HepG2 (cell line): ENCODE results near the gene UBL7. TPM values are rescaled to one million over a fixed set of nuclear protein-coding genes. Genes with fewer than 3 reads are reported as not detected.
A peak's percentile ranks its signal among the peaks of the same experiment; 100 is the strongest.

Source experiments
- AGO1 ChIP-seq: fragments of 200-400 bp; formaldehyde crosslinking; IDR thresholded peaks from 2 replicates; pipeline ENCODE4 v1.6.1; 2017; ENCODE audit warnings: mild to moderate bottlenecking, low read depth, low read length, moderate library complexity; ENCODE audit not compliant: poor library complexity, severe bottlenecking
- EZH2 ChIP-seq: conservative IDR thresholded peaks from 2 replicates; pipeline ENCODE4 v1.6.1; 2012; ENCODE audit warnings: mild to moderate bottlenecking, low read depth, low read length, moderate library complexity
- FOXC1 ChIP-seq: sonication (generic); formaldehyde crosslinking; IDR thresholded peaks from 2 replicates; pipeline ENCODE4 v1.8.0; 2022; ENCODE audit warnings: mild to moderate bottlenecking, missing genetic modification reagents, borderline replicate concordance
- FOXK1 ChIP-seq: sonication (generic); formaldehyde crosslinking; IDR thresholded peaks from 2 replicates; pipeline ENCODE4 v1.4.0; 2020; ENCODE audit warnings: low read depth, missing genetic modification reagents, borderline replicate concordance
- HOXA9 ChIP-seq: sonication (generic); formaldehyde crosslinking; IDR thresholded peaks from 2 replicates; pipeline ENCODE4 v1.8.1; 2022; ENCODE audit warnings: missing genetic modification reagents, mild to moderate bottlenecking, moderate library complexity, borderline replicate concordance
- KAT7 ChIP-seq: IDR thresholded peaks from 2 replicates; pipeline ENCODE4 v1.6.1; 2018; ENCODE audit warnings: borderline replicate concordance, missing compliant biosample characterization
- KDM1A ChIP-seq: IDR thresholded peaks from 2 replicates; pipeline ENCODE4 v1.6.1; 2016; ENCODE audit warnings: missing compliant biosample characterization
- MBNL3 ChIP-seq: fragments of 250-450 bp; sonication (Bioruptor Pico); conservative IDR thresholded peaks from 2 replicates; pipeline ENCODE4 v1.8.0; 2022; ENCODE audit warnings: mild to moderate bottlenecking, inconsistent platforms
- MED13 ChIP-seq: sonication (generic); formaldehyde crosslinking; IDR thresholded peaks from 2 replicates; pipeline ENCODE4 v1.5.0; 2020; ENCODE audit warnings: missing genetic modification reagents
- MEF2D ChIP-seq: sonication (generic); formaldehyde crosslinking; IDR thresholded peaks from 2 replicates; pipeline ENCODE4 v1.5.1; 2020; ENCODE audit warnings: mild to moderate bottlenecking, missing genetic modification reagents
- NFE2L2 ChIP-seq: fragments of 150-350 bp; IDR thresholded peaks from 2 replicates; pipeline ENCODE4 v1.6.1; 2014; ENCODE audit warnings: low read length
- NFYB ChIP-seq: sonication (generic); formaldehyde crosslinking; IDR thresholded peaks from 2 replicates; pipeline ENCODE4 v1.4.0; 2020; ENCODE audit warnings: missing genetic modification reagents
- PHF20 ChIP-seq: sonication (generic); formaldehyde crosslinking; IDR thresholded peaks from 2 replicates; pipeline ENCODE4 v1.5.0; 2020; ENCODE audit warnings: mild to moderate bottlenecking, missing genetic modification reagents
- POLR2AphosphoS2 ChIP-seq: IDR thresholded peaks from 2 replicates; pipeline ENCODE4 v1.6.1; 2011; ENCODE audit warnings: low read depth, low read length, improper control_type of control experiment
- SUZ12 ChIP-seq: fragments of 150-350 bp; IDR thresholded peaks from 2 replicates; pipeline ENCODE4 v1.6.1; 2014; ENCODE audit warnings: low read depth, low read length
- TBL1XR1 ChIP-seq: fragments of 150-350 bp; IDR thresholded peaks from 2 replicates; pipeline ENCODE4 v1.6.1; 2014; ENCODE audit warnings: borderline replicate concordance, low read length; ENCODE audit not compliant: partially characterized antibody
- ZNF235 ChIP-seq: sonication (generic); formaldehyde crosslinking; IDR thresholded peaks from 2 replicates; pipeline ENCODE4 v1.8.1; 2023; ENCODE audit warnings: mild to moderate bottlenecking, missing genetic modification reagents, borderline replicate concordance
- ZNF432 ChIP-seq: sonication (generic); formaldehyde crosslinking; IDR thresholded peaks from 2 replicates; pipeline ENCODE4 v1.5.0; 2020; ENCODE audit warnings: missing genetic modification reagents, mild to moderate bottlenecking, borderline replicate concordance
- ZNF44 ChIP-seq: sonication (generic); formaldehyde crosslinking; IDR thresholded peaks from 2 replicates; pipeline ENCODE4 v1.5.1; 2020; ENCODE audit warnings: mild to moderate bottlenecking, missing genetic modification reagents
- ZNF562 ChIP-seq: sonication (generic); formaldehyde crosslinking; IDR thresholded peaks from 2 replicates; pipeline ENCODE4 v1.8.0; 2022; ENCODE audit warnings: missing genetic modification reagents, borderline replicate concordance
- ZNF883 ChIP-seq: sonication (generic); formaldehyde crosslinking; IDR thresholded peaks from 2 replicates; pipeline ENCODE4 v1.5.1; 2020; ENCODE audit warnings: mild to moderate bottlenecking, missing genetic modification reagents; ENCODE audit errors: not compliant biosample characterization
- polyA plus RNA-seq, 8 experiments: library from polyadenylated mRNA; depleted of rRNA in 3 of 8; stranded (reverse) in 7 of 8; unstranded in 1 of 8; fragments of >200 nt; fragmentation: Illumina TruSeq in 4 of 8; extraction: Trizol in 4 of 8; gene quantifications; 2 replicates each; pipeline versions ENCODE4 v1.2.1 to v1.2.3, GENCODE V29; 2011 to 2016; ENCODE audit warnings: low read depth in 4 of 8, missing spikeins in 1 of 8, mixed read lengths in 1 of 8; ENCODE audit not compliant: insufficient read depth in 1 of 8
- total RNA-seq, 5 experiments: library from RNA; depleted of rRNA; stranded (reverse); fragments of >200 nt; fragmentation: Illumina TruSeq; extraction: Trizol; gene quantifications; 2 replicates each; pipeline ENCODE4 v1.2.3, GENCODE V29; 2016; ENCODE audit warnings: low read depth in 1 of 5
- TF ChIP-seq, protein P1 (sequence below): sonication (generic); formaldehyde crosslinking; IDR thresholded peaks from 2 replicates; pipeline ENCODE4 v1.5.0; 2020; ENCODE audit warnings: missing genetic modification reagents
- TF ChIP-seq, protein P2 (sequence below): sonication (generic); formaldehyde crosslinking; IDR thresholded peaks from 2 replicates; pipeline ENCODE4 v1.4.0; 2020; ENCODE audit warnings: missing genetic modification reagents; ENCODE audit errors: not compliant biosample characterization
- TF ChIP-seq, protein P3 (sequence below): sonication (generic); formaldehyde crosslinking; IDR thresholded peaks from 2 replicates; pipeline ENCODE4 v1.8.1; 2022; ENCODE audit warnings: low read depth, mild to moderate bottlenecking, missing genetic modification reagents

The UBL7 gene
- total and polyA plus RNA-seq, 2 of the 13 experiments (the other 11 are each of a cell fraction or from before 2014, with no cell fraction given) = 55.0 to 63.5 TPM

DNA sequence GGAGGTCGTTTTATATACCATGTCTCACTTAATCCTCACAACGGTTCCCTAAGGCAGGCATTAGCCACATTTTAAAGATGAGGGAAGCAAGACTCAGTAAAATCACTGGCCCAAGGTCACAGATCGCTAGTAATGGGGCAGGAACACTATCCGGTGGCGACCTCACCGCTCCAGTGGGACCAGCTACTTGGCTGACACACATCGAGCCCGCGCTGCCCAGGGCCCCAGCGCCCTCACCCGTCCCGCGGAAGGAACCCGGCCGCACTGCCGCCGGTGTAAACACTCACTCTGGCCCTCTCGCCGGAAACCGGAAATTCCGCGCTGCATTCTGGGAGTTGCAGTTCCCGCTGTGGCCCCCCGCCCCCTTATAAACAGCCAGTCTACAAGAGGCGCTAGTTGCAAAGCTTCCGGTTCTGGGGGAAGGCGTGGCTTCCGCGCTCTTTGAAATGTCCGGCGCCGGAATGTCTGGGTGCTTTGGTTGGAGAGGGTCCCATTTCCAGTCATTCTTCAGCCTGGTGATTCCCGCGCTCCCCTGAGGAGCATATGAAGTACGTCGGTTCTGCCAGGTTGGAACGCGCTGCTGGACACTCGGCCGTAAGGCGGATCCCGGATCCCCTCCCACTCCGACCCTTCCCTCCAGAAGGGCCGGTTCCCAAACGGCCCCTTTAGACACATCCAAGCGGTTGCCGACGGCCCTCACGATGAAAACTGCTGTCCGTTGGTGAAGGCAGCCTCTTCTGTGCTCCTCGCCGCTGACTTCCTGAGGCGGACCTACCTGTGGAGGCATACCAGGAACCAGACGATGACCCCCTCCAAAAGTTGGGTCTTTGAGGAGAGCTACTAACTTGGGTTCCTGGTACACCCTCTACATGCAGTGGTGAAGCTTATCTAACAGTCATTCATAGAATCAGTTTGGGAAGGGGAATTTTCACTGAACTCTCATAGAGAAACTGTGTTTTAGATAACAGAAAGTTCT, at the start of gene UBL7 (continued):
- TF ChIP-seq POLR2AphosphoS2 (no peak), PHF20 (CRISPR knock-in tag) (peak; percentile 83), ZNF883 (peak; percentile 23), FOXC1 (CRISPR knock-in tag) (no peak; the same call in 1 of the 2 replicates), TBL1XR1 (peak; percentile 55), KDM1A (CRISPR knock-in tag) (no peak), ZNF235 (CRISPR knock-in tag) (0 out of 2 replicates have a peak, but pooled peaks have one; percentile 77), ZNF432 (CRISPR knock-in tag) (no peak), ZNF44 (CRISPR knock-in tag) (no peak; the same call in 1 of the 2 replicates), MEF2D (CRISPR knock-in tag) (peak; percentile 35; the same call in 1 of the 2 replicates), NFE2L2 (no peak), NFYB (CRISPR knock-in tag) (peak; percentile 70), FOXK1 (peak; percentile 100), SUZ12 (peak; percentile 80), MED13 (CRISPR knock-in tag) (no peak; the same call in 1 of the 2 replicates), MBNL3 (CRISPR knock-in tag) (no peak), AGO1 (no peak), KAT7 (CRISPR knock-in tag) (peak; percentile 54; the same call in 1 of the 2 replicates), ZNF562 (no peak), HOXA9 (CRISPR knock-in tag) (no peak), EZH2 (no peak)
- TF ChIP-seq, protein P1, sequence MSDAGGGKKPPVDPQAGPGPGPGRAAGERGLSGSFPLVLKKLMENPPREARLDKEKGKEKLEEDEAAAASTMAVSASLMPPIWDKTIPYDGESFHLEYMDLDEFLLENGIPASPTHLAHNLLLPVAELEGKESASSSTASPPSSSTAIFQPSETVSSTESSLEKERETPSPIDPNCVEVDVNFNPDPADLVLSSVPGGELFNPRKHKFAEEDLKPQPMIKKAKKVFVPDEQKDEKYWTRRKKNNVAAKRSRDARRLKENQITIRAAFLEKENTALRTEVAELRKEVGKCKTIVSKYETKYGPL = no peak
- TF ChIP-seq, protein P2, sequence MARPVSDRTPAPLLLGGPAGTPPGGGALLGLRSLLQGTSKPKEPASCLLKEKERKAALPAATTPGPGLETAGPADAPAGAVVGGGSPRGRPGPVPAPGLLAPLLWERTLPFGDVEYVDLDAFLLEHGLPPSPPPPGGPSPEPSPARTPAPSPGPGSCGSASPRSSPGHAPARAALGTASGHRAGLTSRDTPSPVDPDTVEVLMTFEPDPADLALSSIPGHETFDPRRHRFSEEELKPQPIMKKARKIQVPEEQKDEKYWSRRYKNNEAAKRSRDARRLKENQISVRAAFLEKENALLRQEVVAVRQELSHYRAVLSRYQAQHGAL (CRISPR knock-in tag) = no peak
- TF ChIP-seq, protein P3, sequence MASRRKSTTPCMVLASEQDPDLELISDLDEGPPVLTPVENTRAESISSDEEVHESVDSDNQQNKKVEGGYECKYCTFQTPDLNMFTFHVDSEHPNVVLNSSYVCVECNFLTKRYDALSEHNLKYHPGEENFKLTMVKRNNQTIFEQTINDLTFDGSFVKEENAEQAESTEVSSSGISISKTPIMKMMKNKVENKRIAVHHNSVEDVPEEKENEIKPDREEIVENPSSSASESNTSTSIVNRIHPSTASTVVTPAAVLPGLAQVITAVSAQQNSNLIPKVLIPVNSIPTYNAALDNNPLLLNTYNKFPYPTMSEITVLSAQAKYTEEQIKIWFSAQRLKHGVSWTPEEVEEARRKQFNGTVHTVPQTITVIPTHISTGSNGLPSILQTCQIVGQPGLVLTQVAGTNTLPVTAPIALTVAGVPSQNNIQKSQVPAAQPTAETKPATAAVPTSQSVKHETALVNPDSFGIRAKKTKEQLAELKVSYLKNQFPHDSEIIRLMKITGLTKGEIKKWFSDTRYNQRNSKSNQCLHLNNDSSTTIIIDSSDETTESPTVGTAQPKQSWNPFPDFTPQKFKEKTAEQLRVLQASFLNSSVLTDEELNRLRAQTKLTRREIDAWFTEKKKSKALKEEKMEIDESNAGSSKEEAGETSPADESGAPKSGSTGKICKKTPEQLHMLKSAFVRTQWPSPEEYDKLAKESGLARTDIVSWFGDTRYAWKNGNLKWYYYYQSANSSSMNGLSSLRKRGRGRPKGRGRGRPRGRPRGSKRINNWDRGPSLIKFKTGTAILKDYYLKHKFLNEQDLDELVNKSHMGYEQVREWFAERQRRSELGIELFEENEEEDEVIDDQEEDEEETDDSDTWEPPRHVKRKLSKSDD (CRISPR knock-in tag) = 0 out of 2 replicates have a peak, but pooled peaks have one; percentile 34
